C4-2B (cell line): ENCODE results near the gene TIAM2.

Experiments
- CTCF ChIP-seq: fragments of 450-650 bp; conservative IDR thresholded peaks from 2 replicates; pipeline ENCODE4 v1.5.1; 2017; ENCODE audit warnings: mild to moderate bottlenecking
- ZFX ChIP-seq: fragments of 450-650 bp; IDR thresholded peaks from 2 replicates; pipeline ENCODE4 v1.6.1; 2017

GRCh38 chr6:155091756-155092155, 96.6 kb downstream of the TIAM2 start:
- TF ChIP-seq CTCF: no peak
- no peak for TF ChIP-seq ZFX
